HG03432 (cell line): ENCODE measurements around the gene BCL11B.

ENCODE experiments used
- ATAC-seq: cut with Tn5 transposase; IDR thresholded peaks from one replicate; pipeline ENCODE4 v1.9.1; 2021; ENCODE audit warnings: mild to moderate bottlenecking, moderate library complexity; ENCODE audit not compliant: unreplicated experiment

The BCL11B gene

GRCh38 chr14:99226687-99227086 lies 45.3 kb downstream of the BCL11B start:
- no peak for ATAC-seq

GRCh38 chr14:99225436-99226203 lies 46.4 kb downstream of the BCL11B start:
- no peak for ATAC-seq

- no peak for ATAC-seq
These were observed 47.0 kb downstream of the BCL11B start for GRCh38 chr14:99224948-99225347.

- ATAC-seq, result no peak
These were observed 47.7 kb downstream of the BCL11B start for GRCh38 chr14:99224116-99224910.

- no peak for ATAC-seq
These were observed 50.6 kb downstream of the BCL11B start for GRCh38 chr14:99221445-99221844.

GRCh38 chr14:99217066-99217955 lies 54.7 kb downstream of the BCL11B start:
- no peak for ATAC-seq

GRCh38 chr14:99216191-99216590 lies 55.8 kb downstream of the BCL11B start:
- ATAC-seq, result no peak

- no peak for ATAC-seq
These were observed 56.7 kb downstream of the BCL11B start for GRCh38 chr14:99215277-99215676.

GRCh38 chr14:99214701-99215100 lies 57.3 kb downstream of the BCL11B start:
- ATAC-seq, result no peak

GRCh38 chr14:99213527-99213971 lies 58.4 kb downstream of the BCL11B start:
- ATAC-seq, result no peak

- no peak for ATAC-seq
These were observed 58.9 kb downstream of the BCL11B start for GRCh38 chr14:99213101-99213500.

- ATAC-seq, result no peak
These were observed 59.4 kb downstream of the BCL11B start for GRCh38 chr14:99212646-99213045.

GRCh38 chr14:99212199-99212598 lies 59.8 kb downstream of the BCL11B start:
- no peak for ATAC-seq

GRCh38 chr14:99211410-99211809 lies 60.6 kb downstream of the BCL11B start:
- no peak for ATAC-seq

- ATAC-seq, result no peak
These were observed 61.7 kb downstream of the BCL11B start for GRCh38 chr14:99210333-99210732.

GRCh38 chr14:99209409-99209808 lies 62.6 kb downstream of the BCL11B start:
- no peak for ATAC-seq

GRCh38 chr14:99208318-99208717 lies 63.7 kb downstream of the BCL11B start:
- ATAC-seq, result no peak

GRCh38 chr14:99207456-99207855 lies 64.5 kb downstream of the BCL11B start:
- no peak for ATAC-seq

GRCh38 chr14:99206090-99206489 lies 65.9 kb downstream of the BCL11B start:
- no peak for ATAC-seq

GRCh38 chr14:99205086-99205688 lies 66.8 kb downstream of the BCL11B start:
- ATAC-seq, result no peak

- no peak for ATAC-seq
These were observed 68.2 kb downstream of the BCL11B start for GRCh38 chr14:99203801-99204200.
